ENCODE data around the gene IPCEF1. TPM values are rescaled to one million over a fixed set of nuclear protein-coding genes. Genes with fewer than 3 reads are reported as not detected.

The IPCEF1 gene, protein sequence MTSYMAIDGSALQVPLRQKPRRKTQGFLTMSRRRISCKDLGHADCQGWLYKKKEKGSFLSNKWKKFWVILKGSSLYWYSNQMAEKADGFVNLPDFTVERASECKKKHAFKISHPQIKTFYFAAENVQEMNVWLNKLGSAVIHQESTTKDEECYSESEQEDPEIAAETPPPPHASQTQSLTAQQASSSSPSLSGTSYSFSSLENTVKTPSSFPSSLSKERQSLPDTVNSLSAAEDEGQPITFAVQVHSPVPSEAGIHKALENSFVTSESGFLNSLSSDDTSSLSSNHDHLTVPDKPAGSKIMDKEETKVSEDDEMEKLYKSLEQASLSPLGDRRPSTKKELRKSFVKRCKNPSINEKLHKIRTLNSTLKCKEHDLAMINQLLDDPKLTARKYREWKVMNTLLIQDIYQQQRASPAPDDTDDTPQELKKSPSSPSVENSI
- 10 to 100 TPM; 42.9 to 46.4 TPM for total RNA-seq

DNA sequence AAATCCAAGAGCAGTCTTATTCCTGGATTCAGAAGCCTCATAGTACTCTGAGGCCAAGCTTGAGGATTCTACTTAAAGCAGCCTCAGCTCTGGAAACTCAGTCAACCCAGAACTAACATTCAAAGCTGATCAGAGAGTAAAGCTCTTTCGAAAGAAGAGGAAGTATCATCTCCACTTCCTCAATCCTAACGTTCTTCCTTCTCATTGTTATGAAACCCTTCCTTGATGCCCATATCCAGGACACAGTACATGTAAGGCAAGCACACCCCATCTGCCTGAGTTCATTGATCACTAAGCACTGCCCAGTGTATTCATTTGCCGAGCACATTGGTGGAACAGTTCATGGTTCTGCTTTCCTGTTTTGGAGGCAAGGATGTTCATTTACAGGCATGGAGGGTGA lies at the start of gene IPCEF1:
IPCEF1 (minus strand) TSS at position 114 of the 400 bp plus-strand sequence. CDS start 90,856 bp downstream, outside the sequence.
- POLR2A ChIA-PET = no interaction called here
- no peak within 1 kb of the TSS for H3K4me3 Mint-ChIP-seq
- H3K27me3 Mint-ChIP-seq = peaks cover 3% of the 10 kb centered on the region

DNA sequence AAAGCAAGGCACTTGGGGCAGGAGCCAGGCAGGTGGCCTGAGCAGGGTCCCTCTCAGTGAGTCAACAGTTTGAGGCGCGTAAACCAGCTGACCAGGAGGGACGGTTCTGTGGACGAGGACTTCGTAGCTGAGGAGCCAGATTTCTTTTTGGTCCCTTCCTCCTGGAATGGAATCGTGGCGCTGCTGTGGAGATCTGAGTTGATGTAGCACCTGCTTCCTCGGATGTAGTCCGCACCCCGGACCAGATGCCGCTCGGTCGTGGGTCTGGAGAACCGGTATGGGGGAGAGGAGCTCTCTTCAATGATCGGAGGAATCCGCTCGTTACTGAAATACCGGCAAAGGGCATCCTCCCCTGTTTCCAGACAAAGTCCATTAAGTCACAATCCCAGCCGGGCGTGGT lies 49.7 kb upstream of the IPCEF1 start:
- no peak for ATAC-seq (ENCODE audit: low read depth)
- POLR2A ChIA-PET = no interaction called here

More for the DNA sequence above, at the start of gene IPCEF1:
- Mint-ChIP-seq H3K4me1 (peaks cover 29% of the 10 kb centered on the region), H3K27ac (no peak within 1 kb of the TSS), H3K36me3 (peaks cover 11% of the 10 kb centered on the region), H3K9me3 (peaks cover 3% of the 10 kb centered on the region)
- DNase-seq (no peak), ATAC-seq (ENCODE audit: low read depth) (no peak)

DNA sequence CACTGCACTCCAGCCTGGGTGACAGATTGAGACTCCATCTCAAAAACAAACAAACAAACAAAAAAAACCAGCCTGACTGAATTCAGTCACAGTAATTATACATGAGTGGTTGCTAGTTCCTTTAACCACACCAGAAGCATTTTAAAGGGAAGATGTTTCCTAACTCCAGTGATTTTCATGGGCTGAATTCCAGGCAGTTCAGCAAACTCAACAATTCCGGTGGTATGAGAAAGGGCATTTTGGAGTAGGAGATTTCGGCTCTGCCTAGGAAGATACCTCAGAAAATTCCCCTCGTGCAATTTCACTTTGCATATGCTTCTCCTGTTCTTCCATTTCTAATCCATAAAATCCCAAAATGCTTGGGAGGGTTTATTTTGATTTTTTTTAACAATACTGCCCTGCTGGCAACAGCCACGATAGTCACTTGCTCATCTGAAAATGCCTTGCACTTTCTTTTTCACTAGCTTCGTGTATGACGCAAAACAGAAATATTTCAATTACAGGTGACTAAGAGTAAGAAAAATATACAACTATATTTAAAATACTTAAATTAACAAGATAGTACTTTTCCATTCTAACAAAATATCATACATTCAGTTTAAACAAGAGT lies 48.3 kb upstream of the IPCEF1 start:
- Mint-ChIP-seq H3K4me1 (no peaks in the 10 kb centered on the region), H3K27ac (no peak overlapping the region), H3K4me3 (no peak overlapping the region), H3K9me3 (no peaks in the 10 kb centered on the region), H3K27me3 (peaks cover 1% of the 10 kb centered on the region), H3K36me3 (no peaks in the 10 kb centered on the region)
- POLR2A ChIA-PET = no interaction called here
- ATAC-seq (ENCODE audit: low read depth) (no peak), DNase-seq (no peak)

More for the DNA sequence above, 49.7 kb upstream of the IPCEF1 start:
- no peak for DNase-seq
- peaks cover 1% of the 10 kb centered on the region for H3K27me3 Mint-ChIP-seq
- no peaks in the 10 kb centered on the region for H3K9me3 Mint-ChIP-seq
- no peaks in the 10 kb centered on the region for H3K4me1 Mint-ChIP-seq
- no peaks in the 10 kb centered on the region for H3K36me3 Mint-ChIP-seq
- no peak overlapping the region for H3K27ac Mint-ChIP-seq
- no peak overlapping the region for H3K4me3 Mint-ChIP-seq

DNA sequence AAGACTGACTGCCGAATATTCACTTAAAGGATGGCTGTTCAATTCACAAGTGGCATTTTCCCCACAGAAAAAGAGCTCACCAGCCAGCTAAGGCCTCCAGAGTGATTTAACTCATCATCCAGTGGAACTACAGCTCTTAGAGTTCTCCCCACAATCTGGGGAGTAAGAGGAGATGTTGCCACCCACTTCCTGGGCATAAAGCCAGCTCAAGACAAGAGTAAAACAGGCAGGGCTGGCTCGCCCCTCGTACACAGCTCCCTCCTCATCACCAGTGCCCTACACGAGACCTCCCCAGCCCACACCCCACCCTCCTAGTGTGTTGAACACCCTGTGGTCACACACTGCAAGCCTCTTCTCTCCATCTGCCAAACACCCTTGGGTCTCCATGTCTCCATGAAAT lies 47.2 kb upstream of the IPCEF1 start:
- POLR2A ChIA-PET = no interaction called here
- Mint-ChIP-seq H3K4me3 (no peak overlapping the region), H3K27ac (no peak overlapping the region), H3K9me3 (no peaks in the 10 kb centered on the region), H3K4me1 (no peaks in the 10 kb centered on the region), H3K36me3 (no peaks in the 10 kb centered on the region), H3K27me3 (peaks cover 1% of the 10 kb centered on the region)
- DNase-seq = no peak
- ATAC-seq (ENCODE audit: low read depth) = no peak

DNA sequence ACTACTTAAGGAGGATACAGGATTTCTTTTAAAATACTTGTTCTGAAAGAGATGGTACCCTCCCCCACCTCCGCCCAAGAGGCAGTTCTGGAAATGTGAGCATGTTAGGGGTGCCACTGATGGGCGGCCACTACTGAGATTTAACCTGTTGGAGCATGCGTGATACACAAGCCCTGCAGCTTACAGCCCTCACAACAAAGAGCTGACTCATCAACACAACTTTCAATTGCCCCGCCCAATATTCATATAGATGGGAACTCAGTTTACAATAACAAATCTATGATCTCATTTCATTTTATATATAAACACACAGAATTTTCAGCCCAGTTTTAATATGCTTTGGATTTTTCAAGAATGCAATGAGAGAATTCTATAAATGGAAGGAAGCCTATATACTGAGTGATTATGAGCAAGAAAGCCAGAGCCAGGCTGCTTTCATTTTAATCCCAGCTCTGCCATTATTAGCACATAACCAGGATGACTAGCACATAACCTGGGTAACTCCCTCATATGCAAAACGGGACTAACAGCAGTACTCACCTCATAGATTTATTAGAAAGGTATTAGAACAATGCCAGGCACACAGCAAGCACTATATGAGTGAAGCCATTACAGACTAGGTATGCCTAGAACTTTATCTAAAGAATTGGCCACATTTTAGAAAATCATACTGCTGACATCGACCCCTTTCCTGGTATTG lies 45.6 kb upstream of the IPCEF1 start:
- Mint-ChIP-seq H3K9me3 (no peaks in the 10 kb centered on the region), H3K4me1 (no peaks in the 10 kb centered on the region), H3K36me3 (no peaks in the 10 kb centered on the region), H3K27me3 (peaks cover 1% of the 10 kb centered on the region), H3K27ac (no peak overlapping the region), H3K4me3 (no peak overlapping the region)
- DNase-seq (no peak), ATAC-seq (ENCODE audit: low read depth) (no peak)
- POLR2A ChIA-PET = no interaction called here

DNA sequence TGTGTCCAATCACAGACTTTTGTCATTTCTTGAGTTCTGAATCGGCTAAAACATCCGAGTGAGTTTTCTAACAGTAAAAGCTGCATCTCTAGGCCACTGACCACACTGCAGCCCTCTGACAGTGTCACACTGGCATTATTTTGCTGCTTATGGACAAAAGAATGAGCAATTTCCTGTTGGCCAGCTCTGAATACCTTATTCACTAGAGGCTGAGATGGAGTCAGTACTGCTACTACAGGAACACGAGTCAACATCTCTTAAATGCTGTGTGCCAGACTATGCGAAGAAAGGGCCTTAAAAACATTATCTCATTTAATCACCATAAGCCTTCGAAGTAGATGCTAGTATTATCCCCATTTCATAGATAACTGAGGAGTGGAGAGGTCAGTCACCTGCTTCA lies 42.5 kb upstream of the IPCEF1 start:
- Mint-ChIP-seq H3K4me1 (no peaks in the 10 kb centered on the region), H3K27me3 (no peaks in the 10 kb centered on the region), H3K27ac (no peak overlapping the region), H3K9me3 (no peaks in the 10 kb centered on the region), H3K36me3 (no peaks in the 10 kb centered on the region), H3K4me3 (no peak overlapping the region)
- no peak for ATAC-seq (ENCODE audit: low read depth)
- no peak for DNase-seq
- POLR2A ChIA-PET = no interaction called here

DNA sequence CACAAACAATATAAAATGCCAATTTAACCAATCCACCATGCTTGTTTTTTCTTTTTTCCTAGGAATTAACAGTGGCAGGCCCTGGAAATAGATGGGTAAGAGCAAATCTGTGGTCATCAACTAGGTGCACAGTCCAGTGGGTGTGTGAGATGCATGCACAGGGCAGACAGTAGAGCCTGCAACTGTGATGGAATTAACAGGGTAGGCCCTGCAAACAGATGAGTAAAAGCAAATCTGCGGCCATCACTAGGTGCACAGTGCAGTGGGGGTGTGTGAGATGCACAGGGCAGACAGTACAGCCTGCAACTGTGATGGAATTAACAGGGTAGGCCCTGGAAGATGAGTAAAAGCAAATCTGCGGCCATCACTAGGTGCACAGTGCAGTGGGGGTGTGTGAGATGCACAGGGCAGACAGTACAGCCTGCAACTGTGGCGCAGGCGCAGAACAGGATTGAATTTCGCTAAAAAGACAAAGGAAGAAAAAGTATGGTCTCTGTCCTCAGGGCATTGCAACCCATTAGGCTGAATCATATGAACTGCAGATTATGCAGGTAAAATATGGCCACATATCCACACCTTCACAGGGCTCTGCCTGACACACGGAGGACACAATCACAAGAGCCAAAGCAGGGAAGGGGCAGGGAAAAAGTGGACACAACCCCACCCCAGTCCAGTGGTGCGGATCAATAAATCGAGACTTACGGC lies 41.0 kb upstream of the IPCEF1 start:
- no peaks in the 10 kb centered on the region for H3K9me3 Mint-ChIP-seq
- no peak for ATAC-seq (ENCODE audit: low read depth)
- H3K4me1 Mint-ChIP-seq = no peaks in the 10 kb centered on the region
- no peaks in the 10 kb centered on the region for H3K36me3 Mint-ChIP-seq
- H3K4me3 Mint-ChIP-seq = no peak overlapping the region
- H3K27ac Mint-ChIP-seq = no peak overlapping the region
- no peaks in the 10 kb centered on the region for H3K27me3 Mint-ChIP-seq
- POLR2A ChIA-PET = no interaction called here
- DNase-seq = no peak

DNA sequence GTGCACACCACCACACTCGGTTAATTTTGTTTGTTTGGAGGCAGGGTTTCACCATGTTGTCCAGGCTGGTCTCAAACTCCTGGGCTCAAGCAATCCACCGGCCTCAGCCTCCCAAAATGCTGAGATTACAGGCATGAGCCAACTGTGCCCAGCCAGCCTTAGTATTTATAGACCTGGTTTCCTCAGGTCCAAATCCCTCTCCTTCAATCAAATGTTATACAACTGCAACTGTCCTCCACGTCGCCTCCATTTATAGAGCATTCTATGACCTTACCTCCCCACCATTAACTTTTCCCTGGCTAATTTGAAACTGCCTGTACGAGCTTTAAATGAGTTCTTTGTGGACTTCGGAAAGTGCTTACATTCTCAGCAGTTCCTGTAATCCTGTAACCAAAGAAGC lies 39.3 kb upstream of the IPCEF1 start:
- no peaks in the 10 kb centered on the region for H3K27me3 Mint-ChIP-seq
- POLR2A ChIA-PET = no interaction called here
- peaks cover 2% of the 10 kb centered on the region for H3K9me3 Mint-ChIP-seq
- ATAC-seq (ENCODE audit: low read depth) (no peak), DNase-seq (no peak)
- no peaks in the 10 kb centered on the region for H3K4me1 Mint-ChIP-seq
- H3K36me3 Mint-ChIP-seq = no peaks in the 10 kb centered on the region
- no peak overlapping the region for H3K27ac Mint-ChIP-seq
- no peak overlapping the region for H3K4me3 Mint-ChIP-seq

DNA sequence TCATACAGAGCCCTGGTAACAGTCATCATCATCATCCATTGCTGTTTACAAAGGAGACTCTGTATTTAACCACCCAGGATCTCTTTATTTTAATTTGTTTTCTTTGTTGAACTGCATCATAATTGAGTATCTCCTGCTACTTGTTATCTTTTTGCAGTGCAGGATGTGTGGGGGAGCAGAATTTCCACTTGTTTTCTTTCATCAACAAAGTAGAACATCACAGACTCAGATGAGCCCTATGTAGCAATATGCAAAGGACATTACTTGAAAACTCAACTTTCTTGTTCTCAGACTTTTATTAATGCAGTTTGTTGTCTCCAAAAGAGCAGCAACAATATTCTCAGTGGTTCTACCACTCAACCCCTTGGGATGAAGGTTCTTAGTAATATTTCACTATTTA lies 38.7 kb upstream of the IPCEF1 start:
- ATAC-seq (ENCODE audit: low read depth) (no peak), DNase-seq (no peak)
- Mint-ChIP-seq H3K4me1 (no peaks in the 10 kb centered on the region), H3K4me3 (no peak overlapping the region), H3K36me3 (no peaks in the 10 kb centered on the region), H3K27me3 (no peaks in the 10 kb centered on the region), H3K9me3 (peaks cover 2% of the 10 kb centered on the region), H3K27ac (no peak overlapping the region)
- POLR2A ChIA-PET = no interaction called here

DNA sequence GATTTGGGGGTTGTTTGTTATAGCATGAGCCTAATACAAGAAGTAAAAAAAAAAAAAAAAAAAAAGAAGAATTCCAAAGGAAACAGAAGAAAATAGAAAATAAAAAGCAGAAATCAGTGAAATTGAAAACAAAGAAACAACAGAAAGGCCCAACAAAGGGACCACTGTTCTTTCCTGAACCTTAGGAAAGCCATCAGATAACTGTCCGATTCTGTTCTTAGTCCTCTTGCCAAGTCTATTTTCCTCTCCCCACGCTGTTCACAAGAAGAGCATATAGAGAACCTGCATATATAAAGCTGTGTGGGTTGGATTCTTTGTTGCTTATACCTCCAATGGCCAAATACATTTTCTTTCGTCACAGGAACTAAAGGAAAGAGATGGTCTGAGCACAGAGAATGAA lies 38.0 kb upstream of the IPCEF1 start:
- Mint-ChIP-seq H3K36me3 (no peaks in the 10 kb centered on the region), H3K9me3 (peaks cover 2% of the 10 kb centered on the region), H3K4me3 (no peak overlapping the region), H3K27me3 (no peaks in the 10 kb centered on the region), H3K27ac (no peak overlapping the region), H3K4me1 (no peaks in the 10 kb centered on the region)
- POLR2A ChIA-PET = no interaction called here
- ATAC-seq (ENCODE audit: low read depth) (no peak), DNase-seq (no peak)

DNA sequence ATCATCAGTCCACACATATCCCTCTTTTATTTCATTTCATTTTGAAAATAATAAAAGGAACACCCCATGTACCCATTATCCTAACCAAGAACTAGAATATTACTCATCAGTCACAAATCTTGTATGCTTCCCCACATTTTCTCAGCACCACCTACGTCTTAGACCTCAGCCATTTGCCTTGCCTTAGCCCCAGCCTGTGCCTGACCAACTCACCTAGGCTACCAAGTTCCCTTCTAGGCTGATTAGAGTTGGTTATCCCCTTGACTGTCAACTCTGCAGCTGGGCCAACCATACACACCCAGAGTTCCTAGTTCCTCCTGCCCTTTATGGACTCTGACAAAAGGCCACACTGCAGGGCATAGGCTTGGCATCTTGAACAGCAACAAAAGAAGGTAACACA lies 33.4 kb upstream of the IPCEF1 start:
- no peaks in the 10 kb centered on the region for H3K36me3 Mint-ChIP-seq
- H3K27me3 Mint-ChIP-seq = peaks cover 4% of the 10 kb centered on the region
- ATAC-seq (ENCODE audit: low read depth) (no peak), DNase-seq (no peak)
- H3K4me3 Mint-ChIP-seq = no peak overlapping the region
- POLR2A ChIA-PET = no interaction called here
- H3K27ac Mint-ChIP-seq = no peak overlapping the region
- H3K4me1 Mint-ChIP-seq = no peaks in the 10 kb centered on the region
- peaks cover 2% of the 10 kb centered on the region for H3K9me3 Mint-ChIP-seq

DNA sequence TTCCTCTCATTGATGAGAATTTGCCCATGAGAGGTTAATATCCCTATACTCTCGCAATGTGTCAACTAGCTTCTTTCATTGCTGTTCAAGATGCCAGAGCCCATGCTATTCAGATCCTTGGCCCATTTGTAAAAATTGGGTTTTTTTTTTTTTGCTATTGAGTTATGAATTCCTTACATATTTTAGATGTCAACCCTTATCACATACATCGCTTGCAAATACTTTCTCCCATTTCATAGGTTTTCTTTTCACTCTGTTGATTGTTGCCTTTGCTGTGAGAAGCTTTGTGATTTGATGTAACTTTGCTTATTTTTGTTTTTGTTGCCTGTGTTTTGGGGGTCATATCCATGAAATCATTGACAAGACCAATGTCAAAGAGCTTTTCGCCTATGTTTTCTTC lies 32.2 kb upstream of the IPCEF1 start:
- no peak for ATAC-seq (ENCODE audit: low read depth)
- Mint-ChIP-seq H3K27ac (no peak overlapping the region), H3K36me3 (no peaks in the 10 kb centered on the region), H3K4me3 (no peak overlapping the region), H3K9me3 (peaks cover 2% of the 10 kb centered on the region), H3K4me1 (no peaks in the 10 kb centered on the region), H3K27me3 (peaks cover 4% of the 10 kb centered on the region)
- DNase-seq = no peak
- POLR2A ChIA-PET = no interaction called here

DNA sequence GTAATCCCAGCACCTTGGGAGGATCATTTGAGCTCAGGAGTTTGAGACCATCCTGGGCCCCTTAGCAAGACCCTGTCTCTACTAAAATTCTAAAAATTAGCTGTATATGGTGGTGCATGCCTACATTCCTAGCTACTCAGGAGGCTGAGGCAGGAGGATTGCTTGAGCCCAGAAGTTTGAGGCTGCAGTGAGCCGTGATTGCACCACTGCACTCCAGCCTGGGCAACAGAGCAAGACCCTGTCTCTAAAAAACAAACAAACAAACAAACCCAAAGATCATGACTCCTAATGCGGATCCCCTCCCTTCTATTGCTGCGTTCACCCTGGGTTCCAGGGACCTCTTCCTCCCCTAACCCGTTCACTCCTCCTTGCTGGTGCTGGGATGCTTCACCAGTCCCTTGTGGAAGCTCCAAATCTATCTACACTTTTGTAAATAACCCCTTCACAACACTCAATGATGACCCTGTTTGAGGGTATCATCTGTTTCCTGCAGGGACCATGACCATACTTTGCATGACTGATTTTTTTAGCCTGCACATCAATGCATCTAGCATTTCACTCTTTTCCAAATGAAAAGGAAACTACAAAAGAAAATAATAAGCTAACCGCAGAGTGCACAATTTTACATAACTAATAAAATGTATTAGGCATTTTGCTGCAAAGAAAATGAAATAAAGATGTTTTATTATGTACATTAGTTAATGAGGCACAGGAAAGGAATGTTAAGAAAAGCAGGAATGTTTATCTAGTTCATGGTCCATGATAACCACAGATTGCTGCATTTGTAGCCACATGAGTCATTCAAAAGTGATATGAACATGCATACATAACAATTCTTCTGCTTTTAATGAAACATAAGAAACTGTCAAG lies 30.5 kb upstream of the IPCEF1 start:
- no peak overlapping the region for H3K4me3 Mint-ChIP-seq
- no peaks in the 10 kb centered on the region for H3K36me3 Mint-ChIP-seq
- POLR2A ChIA-PET = no interaction called here
- DNase-seq (no peak), ATAC-seq (ENCODE audit: low read depth) (no peak)
- peaks cover 2% of the 10 kb centered on the region for H3K9me3 Mint-ChIP-seq
- H3K27me3 Mint-ChIP-seq = peaks cover 4% of the 10 kb centered on the region
- no peaks in the 10 kb centered on the region for H3K4me1 Mint-ChIP-seq
- no peak overlapping the region for H3K27ac Mint-ChIP-seq
